HepG2 (cell line): ENCODE measurements around the gene NARS2. TPM values are rescaled to one million over a fixed set of nuclear protein-coding genes. Genes with fewer than 3 reads are reported as not detected.

Source experiments
- ATAC-seq: fragments of 200-7000 bp; cut with Tn5 transposase; 3 replicates; pipeline ENCODE4 v1.9.1; 2020; ENCODE audit warnings: mild to moderate bottlenecking, moderate library complexity
- BruUV-seq: library from RNA; stranded (reverse); fragments of 400-500 nt; replicated peaks from 2 replicates; lab custom pipeline; 2021; lab: Mats Ljungman, UMichigan
- CTCF ChIA-PET: fragments of 300-600 bp; formaldehyde crosslinking; extraction: SDS; loops from one replicate; lab custom pipeline; 2021; ENCODE audit warnings: low total read pairs, inconsistent platforms, low intra/inter-chr PET ratio; lab: Yijun Ruan, JAX
- POLR2A ChIA-PET: fragments of 350-600 bp; sonication (Branson Sonifier 250); formaldehyde crosslinking; loops from one replicate; lab custom pipeline; 2020; ENCODE audit warnings: antibody characterized with exemption, inconsistent platforms; lab: Yijun Ruan, JAX
- DNase-seq: peaks from one replicate; pipeline ENCODE4 v3.0.0-alpha.2; 2015; ENCODE audit warnings: low spot score
- FAIRE-seq: peaks from 3 replicates; lab custom pipeline; 2011; peaks lifted over from hg19 to GRCh38; lab: Jason Lieb, UNC
- H2AFZ ChIP-seq: one replicate; pipeline ENCODE4 v1.6.1; 2011; ENCODE audit warnings: low read length, inconsistent platforms
- H3K27ac ChIP-seq: fragments of 300-600 bp; 3 replicates; pipeline ENCODE4 v1.8.0; 2011; ENCODE audit warnings: mixed run types, mild to moderate bottlenecking, mixed read lengths, low read length, inconsistent platforms; ENCODE audit not compliant: insufficient read depth; ENCODE audit errors: extremely low read length
- H3K27me3 ChIP-seq, 2 experiments: fragments of 200-600 bp in 1 of 2; 2 replicates in 1 of 2; 3 replicates in 1 of 2; pipeline versions ENCODE4 v1.6.0 to v1.8.0; 2011; ENCODE audit warnings: low read length in 2 of 2, mild to moderate bottlenecking in 2 of 2, moderate library complexity in 2 of 2, inconsistent platforms in 1 of 2; ENCODE audit not compliant: insufficient read depth in 2 of 2, control insufficient read depth in 1 of 2
- H3K36me3 ChIP-seq, 2 experiments: fragments of 200-600 bp in 1 of 2; replicated peaks in 1 of 2; 2 replicates in 1 of 2; 3 replicates in 1 of 2; pipeline versions ENCODE4 v1.5.1 to v1.8.0; 2011; ENCODE audit warnings: low read length in 2 of 2, inconsistent platforms in 1 of 2; ENCODE audit not compliant: insufficient read depth in 2 of 2, control insufficient read depth in 1 of 2
- H3K4me1 ChIP-seq: 2 replicates; pipeline ENCODE4 v1.5.1; 2012; ENCODE audit warnings: low read length, inconsistent platforms; ENCODE audit not compliant: insufficient read depth
- H3K4me2 ChIP-seq: 2 replicates; pipeline ENCODE4 v1.6.0; 2011; ENCODE audit warnings: low read depth, low read length, inconsistent platforms
- H3K4me3 ChIP-seq, 3 experiments: fragments of 200-600 bp in 1 of 3; sonication (generic), shearing (Covaris generic) in 1 of 3; replicated peaks in 1 of 3; 2 replicates each; pipeline ENCODE4 v1.5.1; 2011 to 2016; ENCODE audit warnings: low read length in 3 of 3, inconsistent platforms in 2 of 3, low read depth in 2 of 3, mild to moderate bottlenecking in 2 of 3, control low read depth in 1 of 3, mixed read lengths in 1 of 3; ENCODE audit not compliant: insufficient read depth in 1 of 3
- H3K79me2 ChIP-seq: one replicate; pipeline ENCODE4 v1.6.1; 2011; ENCODE audit warnings: low read length, inconsistent platforms; ENCODE audit not compliant: insufficient read depth
- H3K9ac ChIP-seq: 2 replicates; pipeline ENCODE4 v1.6.0; 2011; ENCODE audit warnings: mild to moderate bottlenecking, low read depth, low read length, inconsistent platforms; ENCODE audit not compliant: insufficient read depth
- H3K9me3 ChIP-seq: 2 replicates; pipeline ENCODE4 v1.5.1; 2012; ENCODE audit warnings: mild to moderate bottlenecking, low read length
- H4K20me1 ChIP-seq: 2 replicates; pipeline ENCODE4 v1.6.0; 2011; ENCODE audit warnings: inconsistent platforms, mild to moderate bottlenecking, low read length, moderate library complexity; ENCODE audit not compliant: insufficient read depth
- ARHGAP35 ChIP-seq: sonication (generic); formaldehyde crosslinking; IDR thresholded peaks from 2 replicates; pipeline ENCODE4 v1.9.0; 2022; ENCODE audit warnings: mild to moderate bottlenecking, inconsistent platforms, moderate library complexity, missing genetic modification reagents, borderline replicate concordance
- ASH2L ChIP-seq: fragments of 300-600, 200-600 bp; sonication (generic); IDR thresholded peaks from 2 replicates; pipeline ENCODE4 v1.7.0; 2017; ENCODE audit warnings: low read depth, mild to moderate bottlenecking, moderate library complexity, mixed read lengths, low read length; ENCODE audit not compliant: insufficient read length
- DMTF1 ChIP-seq: sonication (generic); formaldehyde crosslinking; IDR thresholded peaks from 2 replicates; pipeline ENCODE4 v1.4.0; 2020; ENCODE audit warnings: mild to moderate bottlenecking, missing genetic modification reagents
- HDAC1 ChIP-seq: sonication (generic); formaldehyde crosslinking; IDR thresholded peaks from 2 replicates; pipeline ENCODE4 v1.5.1; 2020; ENCODE audit warnings: mild to moderate bottlenecking, missing genetic modification reagents
- KDM2A ChIP-seq: sonication (generic); formaldehyde crosslinking; IDR thresholded peaks from 2 replicates; pipeline ENCODE4 v1.4.0; 2020; ENCODE audit warnings: low read depth, missing genetic modification reagents, borderline replicate concordance
- NCOA1 ChIP-seq: sonication (generic); formaldehyde crosslinking; IDR thresholded peaks from 2 replicates; pipeline ENCODE4 v1.9.0; 2021; ENCODE audit warnings: missing genetic modification reagents
- ZNF207 ChIP-seq: fragments of 450-650 bp; IDR thresholded peaks from 2 replicates; pipeline ENCODE4 v1.6.1; 2016; ENCODE audit warnings: antibody characterized with exemption, borderline replicate concordance
- ZNF639 ChIP-seq: conservative IDR thresholded peaks from 2 replicates; pipeline ENCODE4 v1.6.1; 2018; ENCODE audit warnings: missing genetic modification reagents
- ZNF710 ChIP-seq: sonication (generic); formaldehyde crosslinking; IDR thresholded peaks from 2 replicates; pipeline ENCODE4 v1.5.0; 2020; ENCODE audit warnings: mild to moderate bottlenecking, missing genetic modification reagents, borderline replicate concordance
- WGBS: methylation state at CpG from one replicate; pipeline ENCODE4 v1.1.6; 2017; ENCODE audit warnings: low lambda C conversion rate; 5-methylcytosine and 5-hydroxymethylcytosine counted together
- in situ Hi-C: cut with HindIII; loops from 2 replicates; pipeline ENCODE4 v1.10.0; 2017; ENCODE audit warnings: low pct_unique_long_range_greater_than_20kb; ENCODE audit not compliant: extremely low pct_ligation_motif_present
- intact Hi-C: fragments of 100-400 bp; cut with micrococcal nuclease; formaldehyde crosslinking; loops from one replicate; pipeline ENCODE4 v1.10.0; 2022; ENCODE audit not compliant: unreplicated experiment
- polyA plus RNA-seq, 8 experiments: library from polyadenylated mRNA; depleted of rRNA in 3 of 8; stranded (reverse) in 7 of 8; unstranded in 1 of 8; fragments of >200 nt; fragmentation: Illumina TruSeq in 4 of 8; extraction: Trizol in 4 of 8; gene quantifications; 2 replicates each; pipeline versions ENCODE4 v1.2.1 to v1.2.3, GENCODE V29; 2011 to 2016; ENCODE audit warnings: low read depth in 4 of 8, missing spikeins in 1 of 8, mixed read lengths in 1 of 8; ENCODE audit not compliant: insufficient read depth in 1 of 8
- total RNA-seq, 5 experiments: library from RNA; depleted of rRNA; stranded (reverse); fragments of >200 nt; fragmentation: Illumina TruSeq; extraction: Trizol; gene quantifications; 2 replicates each; pipeline ENCODE4 v1.2.3, GENCODE V29; 2016; ENCODE audit warnings: low read depth in 1 of 5

The NARS2 gene
- total and polyA plus RNA-seq, 2 of the 13 experiments (the other 11 are each of a cell fraction or from before 2014, with no cell fraction given) = 45.9 to 65.0 TPM

- no peaks in the 10 kb centered on the region for H3K9me3 ChIP-seq
- 25% methylated on average over 2 of the region's 5 CpGs for WGBS
- TF ChIP-seq KDM2A (no peak), ZNF207 (no peak), ARHGAP35 (CRISPR knock-in tag) (no peak), NCOA1 (no peak), HDAC1 (no peak), DMTF1 (CRISPR knock-in tag) (no peak), ZNF710 (CRISPR knock-in tag) (no peak), ZNF639 (CRISPR knock-in tag) (no peak), ASH2L (no peak)
- TF ChIP-seq, all 625 proteins: peak for 0
- Histone ChIP-seq H3K4me2 (no peak overlapping the region), H3K4me1 (no peaks in the 10 kb centered on the region), H3K27ac (no peak overlapping the region), H3K79me2 (no peaks in the 10 kb centered on the region), H4K20me1 (no peaks in the 10 kb centered on the region), H2AFZ (no peak overlapping the region), H3K4me3 (no peak overlapping the region), H3K27me3 (no peaks in the 10 kb centered on the region; a peak in 1 of 5 replicates), H3K9ac (no peak overlapping the region), H3K36me3 (no peaks in the 10 kb centered on the region)
- ChIA-PET POLR2A (no interaction called here), CTCF (no interaction called here)
- ATAC-seq (no peak), FAIRE-seq (no peak), DNase-seq (no peak)
- in situ Hi-C loops = no loop called here
- BruUV-seq = no TSS peak
- intact Hi-C loops = no loop called here
Observed at GRCh38 chr11:78622666-78623065, 48.0 kb upstream of the NARS2 start.
